Neural cell (in vitro differentiated cells): Measurements from ENCODE around the gene KIR3DL1.
"Not testable (repeated sequence)": the region's sequence is repeated elsewhere in the genome, so short reads cannot be mapped to it uniquely, and the experiment has no call there.

Source experiments
- EP300 ChIP-seq: fragments of 450-650 bp; conservative IDR thresholded peaks from 2 replicates; pipeline ENCODE4 v1.6.1; 2014; ENCODE audit warnings: antibody characterized with exemption, mild to moderate bottlenecking, moderate library complexity; ENCODE audit not compliant: poor library complexity, severe bottlenecking
- EZH2 ChIP-seq: fragments of 200-600, 300-800 bp; shearing (Covaris generic), sonication (generic); IDR thresholded peaks from 2 replicates; pipeline ENCODE4 v1.6.1; 2014; ENCODE audit warnings: antibody characterized with exemption, low read length, borderline replicate concordance, mild to moderate bottlenecking; ENCODE audit not compliant: insufficient read depth, poor library complexity, severe bottlenecking
- SMC3 ChIP-seq: fragments of 450-650 bp; conservative IDR thresholded peaks from 2 replicates; pipeline ENCODE4 v1.6.1; 2014; ENCODE audit warnings: antibody characterized with exemption, mild to moderate bottlenecking, moderate library complexity; ENCODE audit not compliant: poor library complexity
- TF ChIP-seq, protein P1 (sequence below): fragments of 450-650 bp; IDR thresholded peaks from 2 replicates; pipeline ENCODE4 v1.5.1; 2014; ENCODE audit warnings: antibody characterized with exemption, mild to moderate bottlenecking, moderate library complexity; ENCODE audit not compliant: poor library complexity, severe bottlenecking

DNA sequence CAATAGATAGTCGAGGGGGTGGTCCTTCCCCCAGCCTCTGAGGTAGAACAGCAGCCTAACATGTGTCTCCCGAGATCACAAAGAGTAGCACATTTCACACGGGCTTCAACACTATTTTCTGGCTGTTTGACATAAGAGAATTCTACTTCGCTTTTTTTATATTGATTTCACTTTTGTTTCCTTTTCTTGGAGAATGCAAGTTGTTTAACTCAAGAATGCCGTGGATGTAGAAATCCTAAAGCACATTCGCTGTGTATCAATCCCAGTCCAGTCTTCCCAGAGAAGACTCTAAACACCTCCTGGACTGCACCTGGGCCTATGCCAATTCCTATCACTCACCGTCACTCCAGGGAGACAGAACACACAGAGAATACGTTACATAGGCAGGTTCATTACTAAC is 11.8 kb downstream of the KIR3DL1 start:
- TF ChIP-seq, protein P1, sequence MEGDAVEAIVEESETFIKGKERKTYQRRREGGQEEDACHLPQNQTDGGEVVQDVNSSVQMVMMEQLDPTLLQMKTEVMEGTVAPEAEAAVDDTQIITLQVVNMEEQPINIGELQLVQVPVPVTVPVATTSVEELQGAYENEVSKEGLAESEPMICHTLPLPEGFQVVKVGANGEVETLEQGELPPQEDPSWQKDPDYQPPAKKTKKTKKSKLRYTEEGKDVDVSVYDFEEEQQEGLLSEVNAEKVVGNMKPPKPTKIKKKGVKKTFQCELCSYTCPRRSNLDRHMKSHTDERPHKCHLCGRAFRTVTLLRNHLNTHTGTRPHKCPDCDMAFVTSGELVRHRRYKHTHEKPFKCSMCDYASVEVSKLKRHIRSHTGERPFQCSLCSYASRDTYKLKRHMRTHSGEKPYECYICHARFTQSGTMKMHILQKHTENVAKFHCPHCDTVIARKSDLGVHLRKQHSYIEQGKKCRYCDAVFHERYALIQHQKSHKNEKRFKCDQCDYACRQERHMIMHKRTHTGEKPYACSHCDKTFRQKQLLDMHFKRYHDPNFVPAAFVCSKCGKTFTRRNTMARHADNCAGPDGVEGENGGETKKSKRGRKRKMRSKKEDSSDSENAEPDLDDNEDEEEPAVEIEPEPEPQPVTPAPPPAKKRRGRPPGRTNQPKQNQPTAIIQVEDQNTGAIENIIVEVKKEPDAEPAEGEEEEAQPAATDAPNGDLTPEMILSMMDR: not testable (repeated sequence)
- TF ChIP-seq SMC3, EZH2, EP300: not testable (repeated sequence)
